ENCODE measurements around the gene DCK.

- TF ChIP-seq CTCF (IDR thresholded peaks at IDR 0.05): no peak
- TF ChIP-seq EZH2 (IDR thresholded peaks at IDR 0.05; ENCODE audit: borderline replicate concordance, insufficient read depth, low read depth, low read length, poor library complexity, severe bottlenecking): no peak
Observed at GRCh38 chr4:71029504-71029903, 36.1 kb downstream of the DCK start.
